Astrocyte of the spinal cord (primary cell): ENCODE measurements around the gene RUVBL2.
"Not testable (repeated sequence)": the region's sequence is repeated elsewhere in the genome, so short reads cannot be mapped to it uniquely, and the experiment has no call there.

ENCODE experiments used
- DNase-seq: peaks from one replicate; pipeline ENCODE4 v3.0.0; 2011; ENCODE audit warnings: low read depth, low spot score
- H3K4me3 ChIP-seq: 2 replicates; pipeline ENCODE4 v1.5.1; 2011; ENCODE audit warnings: low read depth, mild to moderate bottlenecking, low read length, moderate library complexity
- in situ Hi-C: cut with HindIII; loops from 2 replicates; pipeline ENCODE4 v1.10.0; 2017; ENCODE audit warnings: low sequenced_read_pairs
- TF ChIP-seq, protein P1 (sequence below): IDR thresholded peaks from 2 replicates; pipeline ENCODE4 v1.5.1; 2012; ENCODE audit warnings: low read depth, mild to moderate bottlenecking, low read length, inconsistent platforms

The RUVBL2 gene

DNA sequence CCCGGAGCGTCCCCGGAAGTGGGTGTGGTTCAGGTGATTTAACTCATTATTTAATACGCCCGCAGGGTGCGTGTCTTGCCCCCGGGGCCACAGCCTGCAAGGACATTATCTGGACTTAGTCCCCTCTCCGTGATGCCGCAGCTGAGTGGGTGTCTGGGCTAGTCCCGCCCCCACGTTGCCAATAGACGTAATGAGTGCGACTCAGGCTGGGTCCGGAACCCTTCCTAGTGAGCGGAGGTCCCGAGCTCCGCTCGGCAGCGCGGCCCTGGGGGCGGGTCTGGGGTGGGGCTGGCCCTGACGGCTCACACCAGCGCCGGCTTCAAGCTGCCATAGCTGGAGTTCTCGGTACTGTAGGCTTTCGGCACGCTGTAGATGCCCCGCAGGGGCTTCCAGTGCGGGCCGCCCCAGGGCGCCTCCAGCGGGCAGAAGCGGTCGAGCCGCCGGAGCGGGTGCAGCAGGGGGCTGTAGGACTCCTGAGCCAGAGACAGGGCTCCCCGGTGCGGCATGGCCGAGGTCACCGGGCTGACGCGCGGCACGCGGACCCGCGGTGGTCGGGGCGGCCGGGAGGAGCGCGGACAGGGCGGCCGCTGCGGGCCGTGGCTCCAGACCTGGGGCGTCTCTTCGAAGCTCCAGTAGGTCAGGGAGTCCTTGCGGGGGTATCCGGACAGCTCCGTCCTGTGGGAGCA is 24.1 kb downstream of the RUVBL2 start:
- peak; percentile 57 for DNase-seq
- in situ Hi-C loops, result no loop called here

DNA sequence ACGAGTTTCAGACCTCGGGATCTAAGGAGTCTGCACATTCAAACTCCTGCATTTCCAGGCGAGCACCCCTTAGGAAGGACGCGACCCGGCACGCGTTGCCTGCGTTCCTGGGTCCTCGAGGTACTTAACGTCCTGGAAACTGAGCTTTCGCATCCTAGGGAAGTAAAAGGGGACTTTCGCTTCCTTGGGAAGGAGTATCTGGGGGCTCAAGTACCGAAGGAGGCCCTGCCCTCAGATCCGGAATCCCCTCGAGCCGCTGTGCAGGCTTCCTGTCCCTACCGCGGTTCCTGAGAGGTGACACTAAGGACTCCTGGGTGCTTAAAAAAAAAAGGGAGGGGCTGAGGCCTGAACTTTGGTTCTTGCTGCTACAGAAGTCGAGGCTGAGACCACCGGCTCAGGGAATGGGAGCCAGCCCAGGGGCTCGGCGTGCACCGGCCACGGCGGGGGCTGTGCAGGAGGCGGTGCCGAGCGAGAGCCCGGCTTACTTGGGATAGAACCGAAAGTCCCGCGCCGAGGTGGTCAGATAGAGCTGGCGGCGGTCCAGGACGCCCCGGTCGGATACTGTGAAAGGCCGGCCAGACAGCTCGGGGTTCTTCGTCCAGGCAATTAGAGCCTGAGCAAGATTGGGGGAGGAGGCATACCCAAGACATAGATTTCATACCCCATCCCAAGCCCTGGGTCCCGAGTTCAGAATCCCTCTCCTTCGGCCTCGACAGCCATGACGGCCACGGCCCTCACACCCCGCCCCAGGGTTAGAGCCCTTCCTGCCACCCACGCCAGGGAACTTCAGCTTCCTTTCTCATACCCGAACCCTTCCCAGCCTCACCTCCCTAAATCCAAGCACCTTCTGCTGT is 24.9 kb downstream of the RUVBL2 start:
- DNase-seq, in situ Hi-C loops: not testable (repeated sequence)
- H3K4me3 ChIP-seq, result peak overlapping the region; percentile 24

More for the DNA sequence above, 24.1 kb downstream of the RUVBL2 start:
- peak overlapping the region; percentile 24 for H3K4me3 ChIP-seq
- TF ChIP-seq, protein P1, sequence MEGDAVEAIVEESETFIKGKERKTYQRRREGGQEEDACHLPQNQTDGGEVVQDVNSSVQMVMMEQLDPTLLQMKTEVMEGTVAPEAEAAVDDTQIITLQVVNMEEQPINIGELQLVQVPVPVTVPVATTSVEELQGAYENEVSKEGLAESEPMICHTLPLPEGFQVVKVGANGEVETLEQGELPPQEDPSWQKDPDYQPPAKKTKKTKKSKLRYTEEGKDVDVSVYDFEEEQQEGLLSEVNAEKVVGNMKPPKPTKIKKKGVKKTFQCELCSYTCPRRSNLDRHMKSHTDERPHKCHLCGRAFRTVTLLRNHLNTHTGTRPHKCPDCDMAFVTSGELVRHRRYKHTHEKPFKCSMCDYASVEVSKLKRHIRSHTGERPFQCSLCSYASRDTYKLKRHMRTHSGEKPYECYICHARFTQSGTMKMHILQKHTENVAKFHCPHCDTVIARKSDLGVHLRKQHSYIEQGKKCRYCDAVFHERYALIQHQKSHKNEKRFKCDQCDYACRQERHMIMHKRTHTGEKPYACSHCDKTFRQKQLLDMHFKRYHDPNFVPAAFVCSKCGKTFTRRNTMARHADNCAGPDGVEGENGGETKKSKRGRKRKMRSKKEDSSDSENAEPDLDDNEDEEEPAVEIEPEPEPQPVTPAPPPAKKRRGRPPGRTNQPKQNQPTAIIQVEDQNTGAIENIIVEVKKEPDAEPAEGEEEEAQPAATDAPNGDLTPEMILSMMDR, result peak; percentile 60

DNA sequence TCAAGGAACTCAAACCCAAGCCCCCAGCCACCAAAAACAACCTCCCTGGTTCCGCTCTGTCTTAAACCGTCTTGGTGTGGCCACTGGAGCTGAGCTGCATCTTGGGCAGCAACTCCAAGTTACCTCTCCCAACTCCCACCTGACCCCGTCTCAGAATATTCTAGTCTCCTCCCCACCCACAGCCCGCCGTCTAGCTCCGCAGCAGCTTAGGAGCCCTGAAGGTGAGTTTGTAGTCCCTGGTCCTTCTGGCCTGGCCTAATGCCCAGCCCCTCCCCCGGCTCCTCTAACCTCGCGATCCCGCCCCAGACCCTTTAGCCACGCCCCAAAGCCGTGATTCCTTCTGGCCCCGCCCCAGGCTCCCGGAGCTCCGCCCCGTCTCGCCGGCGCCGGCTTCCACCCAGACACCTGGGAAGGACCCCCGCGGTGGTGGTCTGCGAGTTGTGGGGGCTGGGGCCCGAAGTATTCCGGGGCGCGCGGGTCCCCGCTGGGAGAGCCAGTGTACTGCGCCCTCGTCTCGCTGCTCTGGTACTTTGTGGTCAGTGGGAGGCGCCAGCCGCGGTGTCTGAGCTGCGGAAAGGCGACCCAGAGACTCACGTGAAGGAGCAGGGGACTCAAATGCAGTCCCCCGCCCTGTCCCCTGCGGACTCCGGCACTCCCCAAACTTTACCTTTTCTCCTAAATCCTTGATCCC is 25.7 kb downstream of the RUVBL2 start:
- no peak overlapping the region for H3K4me3 ChIP-seq
- DNase-seq, result no peak
- in situ Hi-C loops, result no loop called here
- TF ChIP-seq, protein P1, result no peak

DNA sequence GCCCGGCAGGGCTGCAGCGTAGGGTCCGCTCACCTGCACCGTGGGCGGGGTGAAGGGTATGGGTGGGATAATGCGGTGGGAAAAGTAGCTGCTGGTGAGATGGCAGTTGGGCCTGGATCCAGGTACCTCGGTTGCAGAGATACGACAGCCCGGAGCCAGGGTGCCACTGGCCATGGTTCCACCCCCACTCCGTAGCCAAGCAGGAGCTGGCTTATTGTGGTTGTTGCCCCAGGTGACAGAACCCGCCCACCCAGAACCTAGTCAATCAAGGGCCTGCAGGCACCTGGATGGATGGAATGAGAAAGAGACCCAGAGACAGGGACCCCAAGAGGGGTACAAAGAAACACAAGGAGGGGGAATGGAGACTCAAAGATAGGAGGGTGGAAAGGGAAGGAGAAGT is 26.7 kb downstream of the RUVBL2 start:
- TF ChIP-seq, protein P1, result no peak
- no peak for DNase-seq
- in situ Hi-C loops, result no loop called here
- H3K4me3 ChIP-seq, result no peak overlapping the region

DNA sequence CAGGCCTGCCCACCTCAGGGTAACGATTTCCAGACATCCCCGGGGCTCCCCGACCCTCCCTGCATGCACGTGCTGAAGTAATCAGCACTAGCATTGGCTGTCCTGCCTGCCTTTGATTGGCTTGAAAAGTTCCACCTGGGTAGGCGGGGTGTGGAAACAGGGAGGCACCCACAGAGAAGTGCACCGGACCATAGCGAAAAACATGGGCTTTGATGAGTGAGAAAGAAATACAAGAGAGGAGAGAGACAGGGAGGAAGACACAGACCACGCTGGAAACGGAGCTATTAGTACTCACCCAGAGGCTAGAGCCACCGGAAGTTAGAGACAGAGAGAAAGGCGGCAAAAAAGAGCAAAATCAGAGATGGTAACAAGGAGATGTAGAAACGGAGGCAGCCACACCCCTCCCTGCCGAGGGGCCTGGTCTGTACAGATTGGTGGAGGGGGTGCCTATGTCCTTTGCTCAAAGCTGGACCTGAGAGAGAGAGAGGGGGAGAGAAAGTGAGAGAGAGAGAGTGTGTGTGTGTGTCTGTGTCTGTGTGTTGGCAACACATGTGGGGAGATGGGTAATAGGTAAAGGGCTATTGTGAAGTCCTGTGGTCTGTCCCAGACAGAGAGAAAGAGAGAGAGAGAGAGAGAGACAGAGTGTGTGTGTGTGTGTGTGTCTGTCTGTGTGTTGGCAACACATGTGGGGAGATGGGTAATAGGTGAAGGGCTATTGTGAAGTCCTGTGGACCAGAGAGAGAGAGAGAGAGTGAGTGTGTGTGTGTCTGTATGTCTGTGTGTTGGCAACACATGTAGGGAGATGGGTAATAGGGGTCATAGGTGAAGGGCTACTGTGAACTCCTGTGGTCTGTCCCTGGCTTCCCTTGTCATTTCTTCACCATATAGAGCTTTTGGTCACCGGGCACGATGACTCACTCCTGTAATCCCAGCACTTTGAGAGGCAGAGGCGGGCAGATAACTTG is 27.5 kb downstream of the RUVBL2 start:
- in situ Hi-C loops, result no loop called here
- TF ChIP-seq, protein P1, result no peak
- no peak overlapping the region for H3K4me3 ChIP-seq
- no peak for DNase-seq

DNA sequence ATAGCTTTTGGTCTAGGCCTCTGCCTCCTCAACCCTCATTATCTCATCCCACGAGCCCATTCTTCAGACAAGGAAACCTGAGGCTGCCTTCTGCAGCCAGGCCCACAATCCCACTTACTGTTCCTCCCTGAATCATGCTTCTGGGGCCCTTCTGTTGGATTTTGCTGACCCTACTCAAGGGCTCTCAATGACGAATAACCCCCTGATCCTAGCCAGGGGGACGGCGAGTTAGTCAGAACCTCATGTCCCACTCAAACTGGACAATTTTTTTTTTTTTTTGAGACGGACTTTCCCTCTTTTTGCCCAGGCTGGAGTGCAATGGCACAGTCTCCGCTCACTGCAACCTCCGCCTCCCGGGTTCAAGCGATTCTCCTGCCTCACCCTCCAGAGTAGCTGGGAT is 28.4 kb downstream of the RUVBL2 start:
- TF ChIP-seq, protein P1, result no peak
- no peak for DNase-seq
- H3K4me3 ChIP-seq, result no peak overlapping the region
- in situ Hi-C loops, result no loop called here

DNA sequence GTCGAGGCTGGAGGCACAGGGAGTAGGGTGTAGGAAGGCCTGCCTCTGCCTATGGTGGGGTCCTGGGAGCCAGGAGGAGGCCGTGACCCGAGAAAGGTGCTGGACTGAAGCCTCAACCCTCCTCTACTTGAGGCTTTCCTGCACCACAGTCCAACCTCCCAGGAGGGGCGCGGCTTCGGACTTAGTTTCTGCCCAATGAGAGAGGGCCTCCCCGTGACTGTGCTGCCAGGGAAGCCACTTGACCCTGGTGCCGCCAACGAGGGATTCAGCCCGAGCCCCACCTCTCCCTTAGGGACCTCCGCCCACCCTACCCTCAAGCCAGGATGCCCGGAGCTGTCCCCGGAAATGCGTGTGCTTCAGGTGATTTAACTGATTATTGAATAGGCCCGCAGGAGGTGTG is 30.5 kb downstream of the RUVBL2 start, which contains the start of gene CGB3:
Gene CGB3 (minus strand): TSS at position 101 of the 400 bp plus-strand sequence. CDS start 362 bp downstream, outside the sequence.
- DNase-seq, in situ Hi-C loops, H3K4me3 ChIP-seq: not testable (repeated sequence)

DNA sequence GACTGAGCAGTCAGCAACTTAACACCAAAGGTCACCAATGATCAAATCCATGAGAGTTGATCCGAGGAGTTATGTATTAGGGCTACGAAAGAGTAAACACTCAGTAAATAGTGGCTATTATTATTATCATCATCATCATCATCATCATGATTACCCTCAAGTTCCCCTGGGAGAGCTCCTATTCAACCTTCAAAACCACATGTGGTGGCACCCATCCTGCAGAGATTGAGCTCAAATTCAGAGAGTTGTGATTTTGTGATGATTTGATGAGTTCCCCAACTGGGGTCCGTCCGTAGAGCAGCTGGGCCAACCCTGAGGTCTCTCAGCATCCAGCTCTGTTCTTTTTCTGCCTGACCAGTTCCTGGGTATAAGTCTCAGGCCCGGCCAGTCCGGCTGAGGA is 31.4 kb downstream of the RUVBL2 start:
- DNase-seq, H3K4me3 ChIP-seq, in situ Hi-C loops: not testable (repeated sequence)

DNA sequence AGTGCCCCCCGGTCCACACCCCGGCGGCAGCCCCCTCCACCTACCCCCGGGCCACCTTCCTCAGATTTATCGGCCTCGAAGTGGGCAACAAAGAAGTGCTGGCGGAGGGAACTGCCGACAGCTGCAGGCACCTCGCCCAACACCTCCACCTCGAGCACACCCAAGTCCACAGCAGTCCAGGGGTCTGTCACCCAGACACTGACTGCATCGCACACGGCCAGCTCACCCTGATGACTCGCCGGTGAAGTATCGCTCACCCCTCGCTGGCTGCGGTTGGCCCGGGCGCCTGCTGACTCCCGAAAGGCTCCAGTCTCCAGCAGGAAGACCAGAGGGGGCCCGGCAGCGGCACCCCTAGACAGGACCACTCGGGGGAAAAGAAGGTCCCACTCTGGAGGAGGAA is 31.9 kb downstream of the RUVBL2 start:
- in situ Hi-C loops, H3K4me3 ChIP-seq, DNase-seq: not testable (repeated sequence)

DNA sequence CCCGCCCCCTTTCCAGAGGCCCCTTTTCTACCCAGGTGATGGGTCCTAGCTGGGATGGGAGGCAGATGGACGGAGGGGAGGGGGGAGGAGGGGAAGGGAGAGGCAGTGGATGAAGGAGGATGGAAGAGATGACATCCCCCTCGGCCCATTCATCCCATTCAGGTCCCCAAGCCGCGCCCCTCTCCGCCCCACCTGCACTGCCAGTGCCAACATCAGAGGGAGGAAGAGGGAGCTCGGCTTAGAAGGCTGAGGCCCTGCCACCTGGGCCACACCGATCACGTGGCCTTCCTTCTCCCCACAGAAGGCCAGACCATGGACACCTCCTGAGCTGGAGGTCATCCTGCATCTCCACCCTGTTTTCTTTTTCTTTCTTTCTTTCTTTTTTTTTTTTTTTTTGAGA is 35.0 kb downstream of the RUVBL2 start:
- H3K4me3 ChIP-seq, in situ Hi-C loops, DNase-seq: not testable (repeated sequence)
